ENCODE results near the gene HS2ST1. TPM values are rescaled to one million over a fixed set of nuclear protein-coding genes. Genes with fewer than 3 reads are reported as not detected.

The HS2ST1 gene
- total RNA-seq, 2 experiments from 2014 or later = 16.8 to 21.6 TPM

GRCh38 chr1:87146538-87146937 lies 232.1 kb downstream of the HS2ST1 start:
- peaks cover 31% of the 10 kb centered on the region for H3K27me3 Mint-ChIP-seq
- POLR2A ChIA-PET = no interaction called here
- H3K36me3 Mint-ChIP-seq (ENCODE audit: low read depth) = no peaks in the 10 kb centered on the region
- intact Hi-C loops (cut with micrococcal nuclease) = no loop called here
- no peaks in the 10 kb centered on the region for H3K9me3 Mint-ChIP-seq
- DNase-seq (no peak), ATAC-seq (no peak)
- no peak overlapping the region for H3K4me3 Mint-ChIP-seq
- no peak overlapping the region for H3K27ac Mint-ChIP-seq
- peaks cover 7% of the 10 kb centered on the region for H3K4me1 Mint-ChIP-seq (ENCODE audit: low read depth)
- no peak for TF ChIP-seq CTCF (IDR thresholded peaks at IDR 0.05)
- CTCF ChIA-PET = no interaction called here

GRCh38 chr1:87146986-87147385 lies 232.6 kb downstream of the HS2ST1 start:
- intact Hi-C loops (cut with micrococcal nuclease) = no loop called here
- no peak overlapping the region for H3K27ac Mint-ChIP-seq
- ChIA-PET CTCF (no interaction called here), POLR2A (no interaction called here)
- H3K27me3 Mint-ChIP-seq = peaks cover 31% of the 10 kb centered on the region
- no peak overlapping the region for H3K4me3 Mint-ChIP-seq
- H3K4me1 Mint-ChIP-seq (ENCODE audit: low read depth) = peaks cover 12% of the 10 kb centered on the region
- ATAC-seq (no peak), DNase-seq (no peak)
- H3K9me3 Mint-ChIP-seq = no peaks in the 10 kb centered on the region
- H3K36me3 Mint-ChIP-seq (ENCODE audit: low read depth) = no peaks in the 10 kb centered on the region
- no peak for TF ChIP-seq CTCF (IDR thresholded peaks at IDR 0.05)

GRCh38 chr1:87147851-87148250 lies 233.4 kb downstream of the HS2ST1 start:
- no peak overlapping the region for H3K27ac Mint-ChIP-seq
- H3K27me3 Mint-ChIP-seq = peaks cover 35% of the 10 kb centered on the region
- DNase-seq (no peak), ATAC-seq (no peak)
- no peak for TF ChIP-seq CTCF (IDR thresholded peaks at IDR 0.05)
- ChIA-PET CTCF (no interaction called here), POLR2A (no interaction called here)
- peaks cover 18% of the 10 kb centered on the region for H3K4me1 Mint-ChIP-seq (ENCODE audit: low read depth)
- intact Hi-C loops (cut with micrococcal nuclease) = no loop called here
- H3K9me3 Mint-ChIP-seq = no peaks in the 10 kb centered on the region
- no peak overlapping the region for H3K4me3 Mint-ChIP-seq
- H3K36me3 Mint-ChIP-seq (ENCODE audit: low read depth) = no peaks in the 10 kb centered on the region

GRCh38 chr1:87148661-87149060 lies 234.2 kb downstream of the HS2ST1 start:
- H3K36me3 Mint-ChIP-seq (ENCODE audit: low read depth) = no peaks in the 10 kb centered on the region
- H3K9me3 Mint-ChIP-seq = no peaks in the 10 kb centered on the region
- ChIA-PET CTCF (no interaction called here), POLR2A (no interaction called here)
- H3K27ac Mint-ChIP-seq = no peak overlapping the region
- no peak for TF ChIP-seq CTCF (IDR thresholded peaks at IDR 0.05)
- intact Hi-C loops (cut with micrococcal nuclease) = no loop called here
- H3K27me3 Mint-ChIP-seq = peaks cover 39% of the 10 kb centered on the region
- no peak overlapping the region for H3K4me3 Mint-ChIP-seq
- H3K4me1 Mint-ChIP-seq (ENCODE audit: low read depth) = peaks cover 18% of the 10 kb centered on the region
- no peak for ATAC-seq
- DNase-seq = no peak

- H3K4me3 Mint-ChIP-seq = no peak overlapping the region
- POLR2A ChIA-PET = no interaction called here
- no peak for TF ChIP-seq CTCF (IDR thresholded peaks at IDR 0.05)
- no peaks in the 10 kb centered on the region for H3K9me3 Mint-ChIP-seq
- H3K27ac Mint-ChIP-seq = no peak overlapping the region
- H3K27me3 Mint-ChIP-seq = peaks cover 44% of the 10 kb centered on the region
- peaks cover 18% of the 10 kb centered on the region for H3K4me1 Mint-ChIP-seq (ENCODE audit: low read depth)
- H3K36me3 Mint-ChIP-seq (ENCODE audit: low read depth) = no peaks in the 10 kb centered on the region
- DNase-seq (no peak), ATAC-seq (no peak)
- CTCF ChIA-PET = interaction anchor here (1.7 kb wide), 1 partner anchor 18 kb away, joined by 6 read pairs; no protein-coding TSS in a partner anchor
- intact Hi-C loops (cut with micrococcal nuclease) = loop anchor here (5.0 kb wide), 1 partner anchor 178 kb away; the partner anchor contains the start of gene LMO4
Measured at GRCh38 chr1:87149241-87150041, 235.0 kb downstream of the HS2ST1 start.
